Measurements from ENCODE around the gene CHCHD1.

DNA sequence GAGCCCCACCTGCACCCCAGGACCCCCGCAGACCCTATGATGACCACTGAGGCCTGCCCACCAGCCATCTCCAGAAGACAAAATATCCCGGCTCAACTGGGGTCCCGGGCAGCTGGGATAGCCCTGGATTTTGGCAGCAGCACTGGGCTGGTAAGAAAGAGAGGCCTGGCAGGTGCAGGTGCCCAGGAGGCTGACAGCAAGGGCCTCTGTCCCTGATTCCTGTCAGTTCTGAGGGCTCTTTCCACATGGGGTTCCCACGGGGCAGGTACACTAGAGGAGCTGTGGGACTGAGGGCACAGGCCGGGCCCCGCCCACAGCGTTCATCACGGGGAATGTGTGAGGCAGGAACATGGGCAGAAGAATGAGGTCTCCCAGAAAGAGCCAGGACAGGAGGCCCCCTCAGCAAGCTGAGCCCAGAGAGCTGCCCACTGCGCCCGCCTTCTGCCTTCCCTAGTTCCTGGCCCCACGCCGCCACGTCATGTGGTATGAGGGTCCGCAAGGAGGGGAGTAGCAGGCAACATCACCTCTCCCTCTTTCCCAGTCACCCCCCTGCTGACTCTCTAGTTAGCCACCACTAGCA is 42.4 kb downstream of the CHCHD1 start:
- TF ChIP-seq CTCF (IDR thresholded peaks at IDR 0.05; ENCODE audit: borderline replicate concordance, extremely low read depth, low read length, poor library complexity, severe bottlenecking) (no peak), EZH2 (IDR thresholded peaks at IDR 0.05; ENCODE audit: borderline replicate concordance, low read depth, low read length, severe bottlenecking) (no peak)
